GM18861 (cell line): ENCODE results near the gene MCAT.

Experiments
- ATAC-seq: cut with Tn5 transposase; IDR thresholded peaks from one replicate; pipeline ENCODE4 v1.9.1; 2021; ENCODE audit not compliant: unreplicated experiment

The MCAT gene, protein sequence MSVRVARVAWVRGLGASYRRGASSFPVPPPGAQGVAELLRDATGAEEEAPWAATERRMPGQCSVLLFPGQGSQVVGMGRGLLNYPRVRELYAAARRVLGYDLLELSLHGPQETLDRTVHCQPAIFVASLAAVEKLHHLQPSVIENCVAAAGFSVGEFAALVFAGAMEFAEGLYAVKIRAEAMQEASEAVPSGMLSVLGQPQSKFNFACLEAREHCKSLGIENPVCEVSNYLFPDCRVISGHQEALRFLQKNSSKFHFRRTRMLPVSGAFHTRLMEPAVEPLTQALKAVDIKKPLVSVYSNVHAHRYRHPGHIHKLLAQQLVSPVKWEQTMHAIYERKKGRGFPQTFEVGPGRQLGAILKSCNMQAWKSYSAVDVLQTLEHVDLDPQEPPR

DNA sequence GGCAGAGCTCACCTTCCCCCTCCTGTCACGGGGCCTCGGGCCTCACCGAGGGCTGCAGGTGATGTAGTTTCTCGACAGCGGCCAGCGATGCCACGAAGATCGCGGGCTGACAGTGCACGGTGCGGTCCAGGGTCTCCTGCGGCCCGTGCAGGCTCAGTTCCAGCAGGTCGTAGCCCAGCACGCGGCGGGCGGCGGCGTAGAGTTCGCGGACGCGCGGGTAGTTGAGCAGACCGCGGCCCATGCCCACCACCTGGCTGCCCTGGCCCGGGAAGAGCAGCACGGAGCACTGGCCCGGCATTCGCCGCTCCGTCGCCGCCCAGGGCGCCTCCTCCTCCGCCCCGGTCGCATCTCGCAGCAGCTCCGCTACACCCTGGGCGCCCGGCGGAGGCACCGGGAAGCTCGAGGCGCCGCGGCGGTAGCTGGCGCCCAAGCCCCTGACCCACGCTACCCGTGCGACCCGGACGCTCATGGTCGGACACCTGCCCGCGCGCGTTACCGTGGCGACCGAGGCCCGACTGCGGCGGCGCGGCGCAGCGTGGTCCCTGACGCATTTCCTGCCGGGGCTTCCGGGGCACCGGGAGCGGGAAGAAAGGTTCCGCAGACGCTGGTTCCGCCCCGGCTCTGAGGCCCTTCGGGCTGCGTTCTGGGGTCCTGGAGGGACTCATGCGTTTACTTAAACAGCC lies at the start of gene MCAT:
Gene MCAT (minus strand): TSS at position 519 of the 683 bp plus-strand sequence. CDS start 50 bp downstream, at position 469.
- ATAC-seq, result peak; percentile 70

DNA sequence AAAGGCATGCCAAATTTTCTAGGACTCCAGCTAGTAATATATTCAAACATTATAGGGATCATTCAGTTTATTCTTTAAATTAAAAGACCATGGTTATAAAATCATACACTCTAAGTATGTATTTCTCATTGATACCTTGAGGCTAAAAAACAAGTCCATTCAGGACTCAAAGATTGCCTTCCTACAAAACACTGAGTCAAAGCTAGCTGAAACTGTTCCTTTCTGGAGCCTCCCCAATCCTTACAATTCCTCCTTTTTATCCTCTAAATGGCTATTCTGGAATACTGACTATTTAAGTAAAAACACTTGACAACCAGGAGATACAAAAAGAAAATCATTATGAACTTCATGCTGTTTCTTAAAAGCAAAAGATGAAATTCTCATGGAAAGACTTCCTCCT lies 48.6 kb upstream of the MCAT start:
- no peak for ATAC-seq

DNA sequence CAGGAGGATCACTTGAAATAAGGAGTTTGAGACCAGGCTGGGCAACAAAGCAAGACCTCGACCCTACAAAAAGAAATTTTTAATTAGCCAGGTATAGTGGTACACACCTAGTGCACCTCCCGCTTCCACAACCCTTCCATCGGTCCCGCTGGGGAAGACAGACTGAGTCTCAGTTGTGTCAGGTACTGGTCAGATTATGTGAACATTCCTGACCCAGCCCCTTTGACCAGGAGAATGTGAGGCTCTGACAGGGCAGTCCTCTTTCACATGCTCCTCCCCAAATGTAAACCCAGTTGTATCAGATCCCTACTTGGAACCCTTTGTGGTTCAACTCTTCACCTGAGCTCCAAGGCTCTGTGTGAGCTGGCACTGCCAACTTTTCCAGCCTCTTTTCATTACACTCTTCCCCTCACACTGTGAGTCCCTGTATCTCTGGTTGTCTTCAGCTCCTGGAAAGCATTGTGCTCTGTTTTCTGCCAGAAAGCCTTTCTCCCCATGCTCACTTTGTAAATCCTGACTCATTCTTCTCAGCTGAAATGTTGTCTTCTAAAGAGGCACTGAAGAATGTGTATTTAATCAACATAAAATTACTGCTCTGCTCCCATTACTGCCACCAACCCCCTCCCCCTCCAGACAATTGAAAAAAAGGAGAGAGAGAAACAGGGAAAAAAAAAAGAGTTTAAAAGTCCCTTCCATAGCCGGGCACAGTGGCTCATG lies 45.8 kb upstream of the MCAT start:
- no peak for ATAC-seq

DNA sequence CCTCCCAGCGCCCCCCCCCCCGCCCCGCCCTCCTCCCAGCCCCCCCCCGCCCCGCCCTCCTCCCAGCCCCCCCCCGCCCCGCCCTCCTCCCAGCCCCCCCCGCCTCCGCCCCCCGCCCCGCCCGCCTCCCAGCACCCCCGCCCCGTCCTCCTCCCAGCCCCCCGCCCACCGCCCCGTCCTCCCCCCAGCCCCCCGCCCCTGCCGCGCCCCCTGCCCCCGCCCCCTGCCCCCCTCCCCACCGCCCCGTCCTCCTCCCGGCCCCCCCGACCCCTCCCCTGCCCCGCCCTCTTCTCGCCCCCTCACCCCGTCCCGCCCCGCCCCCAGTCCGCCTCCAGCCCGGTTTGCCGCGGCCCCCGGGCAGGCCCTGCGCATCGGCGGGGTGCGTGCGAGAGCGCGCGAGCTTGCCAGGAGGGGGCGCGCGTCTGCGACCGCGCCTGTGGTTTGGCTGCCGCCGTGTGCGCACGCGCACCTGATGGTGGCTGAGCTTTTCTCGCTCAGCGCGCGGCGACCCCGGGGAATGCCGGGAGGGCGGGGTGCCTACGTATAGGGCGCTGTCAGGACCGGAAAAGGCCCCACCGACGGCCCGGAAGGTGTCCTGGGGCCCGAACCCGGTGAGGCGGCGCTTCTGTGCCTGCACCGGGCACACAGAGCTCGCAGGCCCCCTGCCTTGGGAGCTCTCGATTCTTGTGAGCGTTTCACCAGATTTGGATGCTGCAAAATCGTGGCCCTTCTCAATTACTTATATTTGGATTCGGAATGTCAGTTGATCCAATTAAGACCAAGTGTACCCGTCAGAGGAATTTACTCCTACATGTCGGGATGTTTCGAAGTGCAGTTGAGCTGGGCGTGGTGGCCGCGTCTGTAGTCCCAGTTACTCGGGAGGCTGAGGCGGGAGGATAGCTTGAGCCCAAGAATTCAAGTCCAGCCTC lies 44.2 kb upstream of the MCAT start:
- peak; percentile 84 for ATAC-seq

DNA sequence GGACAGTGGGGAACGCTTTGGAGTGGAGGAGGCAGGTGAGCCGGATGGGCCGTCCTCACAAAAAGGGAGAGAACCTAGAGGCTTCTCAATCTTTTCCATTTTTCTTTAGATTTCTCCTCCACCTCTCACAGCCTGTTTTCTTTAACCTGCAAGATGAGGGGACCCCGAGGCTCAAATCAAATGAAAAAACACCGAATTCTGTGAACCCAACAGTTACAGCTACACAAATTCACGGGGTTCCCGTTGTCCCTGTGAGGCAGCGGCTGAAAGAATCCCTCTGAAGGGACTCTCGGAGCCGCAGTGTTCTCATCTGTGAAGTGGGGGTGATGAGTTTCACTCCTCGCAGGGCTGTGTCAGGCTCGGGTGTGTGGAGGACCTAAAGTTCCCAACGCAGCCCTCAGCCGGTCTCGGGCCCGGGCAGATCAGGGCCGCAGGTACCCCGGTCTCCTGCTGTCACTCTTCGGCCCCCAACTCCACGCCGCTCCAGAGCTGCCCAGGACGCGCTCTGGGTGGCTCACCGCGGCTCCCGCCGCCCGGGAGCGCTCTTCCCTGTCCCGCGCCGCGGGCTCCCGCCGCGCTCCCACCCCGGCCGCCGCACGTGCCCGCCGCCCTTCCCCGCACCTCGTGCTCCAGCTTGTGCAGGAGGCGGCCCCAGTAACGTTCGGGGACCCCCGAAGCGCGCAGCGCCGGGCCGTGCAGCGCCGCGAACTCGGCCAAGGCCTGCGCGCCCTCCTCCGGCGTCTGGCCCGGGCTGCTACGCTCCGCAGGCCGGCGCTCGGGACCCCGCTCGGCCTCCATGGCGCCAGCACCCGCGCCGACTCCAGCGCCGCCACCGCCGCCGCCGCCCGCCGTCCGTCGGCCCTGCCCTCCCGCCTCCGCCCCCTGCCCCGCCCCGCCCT lies 43.3 kb upstream of the MCAT start, which contains the start of gene TTLL12:
Gene TTLL12 (minus strand): TSS at position 863 of the 899 bp plus-strand sequence. CDS start 65 bp downstream, at position 798.
- peak; percentile 30 for ATAC-seq

DNA sequence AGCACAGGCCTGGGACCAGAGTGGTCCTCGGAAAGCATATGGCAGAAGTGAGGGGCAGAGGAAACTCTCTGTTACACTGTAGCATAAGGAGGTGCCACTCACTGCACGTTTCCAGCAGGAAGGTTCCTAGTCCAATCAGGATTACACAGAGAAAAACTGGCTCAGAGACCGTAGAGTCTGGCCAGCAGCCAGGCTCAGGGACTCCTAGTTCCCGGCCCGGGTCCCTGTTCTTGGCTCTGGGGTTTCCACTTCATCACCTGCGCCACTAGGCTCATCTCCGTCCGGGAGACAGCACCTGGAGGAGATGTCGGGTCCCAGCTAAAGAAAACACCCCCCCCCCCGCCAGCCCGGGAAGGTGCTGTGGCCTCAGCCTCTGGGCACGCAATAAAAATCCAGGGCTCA lies 42.7 kb upstream of the MCAT start:
- no peak for ATAC-seq

DNA sequence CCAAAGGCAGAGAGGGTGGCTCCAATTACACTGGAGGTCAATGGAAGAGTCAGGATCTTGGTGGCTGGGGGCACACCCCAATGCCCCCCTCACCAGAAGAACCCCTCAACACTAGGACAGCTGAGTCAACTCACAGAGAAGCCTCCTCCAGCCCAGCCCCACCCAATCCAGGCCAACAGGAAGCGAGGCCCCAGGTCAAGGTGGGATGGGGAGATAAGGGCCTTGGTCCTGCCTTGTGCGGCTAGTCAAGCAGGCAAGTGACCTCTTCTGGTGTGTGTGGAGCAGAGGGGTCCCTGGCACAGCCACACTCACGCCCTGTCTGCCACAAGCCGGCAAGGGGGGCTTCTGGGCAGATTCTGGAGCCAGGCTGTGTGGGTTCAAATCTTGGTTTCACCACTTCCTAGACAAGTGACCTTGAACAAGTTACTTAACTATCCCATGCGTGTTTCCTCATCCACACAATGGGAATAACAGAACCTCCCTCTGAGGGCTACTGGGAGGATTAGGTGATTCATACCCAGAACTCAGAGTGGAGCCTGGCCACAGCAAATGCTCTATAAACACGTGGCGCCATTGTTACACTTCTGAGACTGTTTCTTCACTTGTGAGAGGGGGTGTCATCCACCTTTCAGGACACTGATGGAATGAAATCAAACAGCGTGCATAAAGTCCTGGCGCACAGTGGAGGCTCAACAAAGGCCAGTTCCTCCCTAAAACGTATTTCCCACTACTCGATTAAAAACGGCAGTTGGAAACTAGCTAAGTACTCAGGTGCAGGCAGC lies 40.5 kb upstream of the MCAT start:
- no peak for ATAC-seq

DNA sequence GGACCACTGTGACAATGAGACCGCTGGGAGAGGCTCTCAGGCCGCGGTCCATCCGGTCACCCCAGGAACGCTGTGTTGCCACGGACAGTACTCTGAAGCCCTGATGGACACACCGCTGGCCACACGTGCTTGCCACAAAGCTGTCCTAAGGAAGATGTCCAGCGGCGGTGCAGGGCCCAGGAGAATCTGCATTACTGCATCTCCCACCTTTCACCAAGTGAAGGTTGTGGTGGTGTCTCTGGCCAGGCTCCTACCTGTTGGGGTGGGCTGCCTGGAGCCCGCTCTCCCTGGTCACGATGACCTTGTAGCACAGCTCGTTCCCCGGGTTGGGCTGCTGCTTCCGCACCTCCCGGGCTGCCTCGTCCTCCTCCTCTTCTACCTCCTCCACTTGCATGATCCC lies 39.5 kb upstream of the MCAT start:
- ATAC-seq, result no peak

DNA sequence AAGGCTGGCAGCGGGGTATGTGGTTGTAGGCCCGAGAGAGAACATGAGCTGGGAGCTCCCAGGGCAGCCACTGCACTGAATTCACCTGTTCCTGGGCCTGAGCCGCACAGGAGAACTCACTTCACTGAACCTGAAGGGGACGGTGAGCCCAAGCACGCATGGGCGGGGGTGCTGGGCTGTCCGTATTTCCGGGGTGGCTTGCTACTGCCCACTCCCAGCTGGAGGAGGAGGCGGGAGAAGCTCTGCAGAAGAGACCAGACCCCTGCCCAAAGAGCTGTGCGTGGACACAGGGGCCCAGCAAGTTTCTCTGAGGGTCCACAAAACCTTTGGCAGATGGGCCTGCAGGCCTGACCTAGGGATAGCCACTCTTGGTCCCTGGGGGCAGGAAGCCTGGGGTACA lies 38.9 kb upstream of the MCAT start:
- no peak for ATAC-seq

DNA sequence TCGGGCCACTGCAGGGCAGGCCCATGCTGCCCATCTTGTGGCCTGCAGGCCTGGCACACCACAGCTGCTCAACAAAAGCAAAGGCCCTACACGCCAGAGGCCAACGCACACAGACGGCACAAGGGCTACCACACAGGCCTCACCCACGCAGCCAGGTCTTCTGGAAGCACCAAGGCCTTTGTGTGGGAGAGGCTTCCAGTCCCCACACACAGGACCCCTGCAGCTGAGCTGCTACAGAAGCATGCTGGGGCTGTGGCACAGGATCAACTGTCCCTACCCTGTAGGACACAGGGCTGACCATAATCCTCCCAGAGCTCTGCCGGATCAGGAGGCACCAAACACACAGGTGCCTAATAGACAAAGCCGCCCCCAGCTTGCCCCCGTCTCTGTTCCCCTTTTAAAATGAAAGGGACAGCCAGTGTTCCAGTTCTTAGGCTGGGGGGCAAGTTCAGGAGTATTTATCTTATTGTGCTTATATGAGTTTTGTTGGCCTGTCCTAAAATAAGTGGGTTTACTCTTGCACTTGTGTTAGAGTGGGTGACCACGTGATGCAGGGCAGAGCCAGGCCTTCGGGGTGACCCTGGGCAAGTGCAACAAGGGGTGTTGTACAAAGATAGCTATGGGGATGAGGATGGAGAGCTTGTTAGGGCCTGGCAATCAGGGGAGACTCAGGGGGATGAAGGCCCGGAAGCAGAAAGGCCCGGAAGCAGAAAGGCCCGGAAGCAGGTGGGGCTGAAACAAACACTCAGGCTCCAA lies 38.3 kb upstream of the MCAT start:
- ATAC-seq, result no peak

DNA sequence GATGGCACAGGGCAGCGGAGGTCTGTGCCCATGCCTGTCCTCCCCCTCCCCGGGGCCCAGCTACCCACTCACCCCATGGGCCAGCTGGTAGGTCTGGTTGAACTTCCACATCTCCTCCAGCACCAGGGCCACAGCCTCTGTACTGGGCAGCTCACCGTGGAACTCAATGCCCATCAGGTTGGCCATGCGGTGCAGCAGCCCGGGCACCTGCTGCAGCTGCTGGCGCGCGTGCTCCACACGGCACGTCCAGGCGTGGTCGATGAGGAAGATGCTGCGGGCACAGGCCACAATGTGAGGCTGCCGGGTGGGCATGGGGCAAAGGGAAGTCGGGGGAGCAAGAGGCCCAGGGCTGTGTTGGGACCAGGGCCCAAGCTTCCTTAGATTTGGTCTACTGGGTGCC lies 37.5 kb upstream of the MCAT start:
- ATAC-seq, result no peak

DNA sequence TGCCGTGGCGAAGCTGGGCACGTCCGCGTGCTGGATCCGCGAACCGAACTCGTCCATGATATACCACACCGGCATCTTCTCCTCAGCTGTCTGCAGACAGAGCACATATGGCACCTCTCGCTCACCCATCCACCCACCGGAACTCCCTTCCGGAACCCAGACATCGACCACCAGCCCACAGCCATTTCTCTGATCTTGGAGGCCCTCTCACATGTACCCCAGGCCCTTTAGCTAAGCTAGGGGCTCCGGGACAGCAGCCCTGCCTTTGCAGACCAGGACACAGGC lies 36.7 kb upstream of the MCAT start:
- ATAC-seq, result no peak

DNA sequence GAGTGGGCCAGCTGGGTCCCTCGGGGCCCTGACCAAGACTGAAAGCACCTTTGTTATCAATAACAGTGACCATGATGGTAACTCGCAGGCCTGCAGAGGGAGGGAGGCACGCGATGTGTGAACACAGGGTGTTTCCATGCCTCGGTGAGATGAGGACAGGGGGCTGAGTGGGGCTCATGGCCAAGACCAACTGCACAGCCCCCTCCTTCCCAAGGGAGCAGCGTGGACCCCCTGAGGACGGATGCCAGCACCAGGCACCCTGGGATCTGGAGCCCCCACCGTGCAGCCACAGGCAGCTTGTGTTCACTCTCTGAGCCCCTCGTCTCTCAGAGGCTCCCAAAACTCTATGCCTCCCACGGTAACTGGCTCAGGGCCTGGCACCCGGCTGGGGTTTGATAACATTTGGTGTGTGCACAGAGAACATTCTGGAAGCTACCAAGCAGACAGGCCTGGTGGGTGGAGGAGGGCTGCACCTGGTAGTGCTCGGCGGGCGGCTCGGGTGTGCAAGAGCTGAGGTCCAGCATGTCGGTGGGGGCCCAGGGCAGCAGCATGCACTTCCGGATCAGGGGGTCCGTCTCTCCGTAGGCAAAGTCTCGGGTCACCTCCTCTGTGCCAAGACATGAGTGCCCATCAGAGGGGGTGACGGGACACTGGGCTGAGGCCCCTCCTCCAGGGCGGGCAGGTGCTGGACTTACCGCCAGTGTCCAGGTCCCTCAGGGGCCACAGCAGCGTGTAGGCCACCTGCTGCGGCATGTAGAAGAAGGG lies 36.1 kb upstream of the MCAT start:
- ATAC-seq, result no peak

DNA sequence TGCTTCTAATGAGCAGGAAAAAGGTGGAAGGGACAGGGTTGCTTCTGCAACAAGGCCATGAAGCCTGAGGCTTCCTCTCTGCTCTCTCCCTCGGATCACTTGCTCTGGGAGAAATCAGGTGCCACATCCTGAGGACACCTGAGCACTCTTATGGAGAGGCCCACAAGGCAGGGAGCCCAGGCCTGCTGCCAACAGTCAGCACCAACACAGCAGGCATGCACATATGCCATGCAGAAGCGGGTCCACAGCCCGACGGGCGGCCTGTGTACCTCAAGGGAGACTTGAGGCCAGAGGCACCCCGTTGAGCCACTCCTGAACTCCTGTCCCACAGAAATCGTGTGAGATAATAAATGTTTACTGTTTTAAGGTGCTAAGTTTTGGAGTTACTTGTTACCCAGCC lies 34.3 kb upstream of the MCAT start:
- ATAC-seq, result no peak

DNA sequence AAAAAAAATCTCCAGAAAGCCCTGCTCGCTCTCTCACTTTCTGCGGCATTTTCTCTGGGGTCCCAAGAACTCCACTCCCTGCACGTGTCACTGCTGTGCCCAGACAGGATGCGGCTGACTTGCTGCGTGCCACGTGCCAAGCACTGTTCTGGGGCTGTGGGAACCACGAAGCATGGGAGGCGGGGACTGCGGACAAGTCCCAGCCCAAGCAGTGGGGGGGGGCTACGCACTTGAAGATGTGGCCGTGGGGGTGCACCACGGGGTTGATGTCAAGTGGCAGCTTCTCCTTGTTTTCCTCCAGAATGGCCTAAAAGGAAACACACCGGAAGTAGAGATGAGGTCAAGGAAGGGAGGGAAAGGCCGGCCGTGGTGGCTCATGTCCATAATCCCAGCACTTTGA lies 32.9 kb upstream of the MCAT start:
- no peak for ATAC-seq

DNA sequence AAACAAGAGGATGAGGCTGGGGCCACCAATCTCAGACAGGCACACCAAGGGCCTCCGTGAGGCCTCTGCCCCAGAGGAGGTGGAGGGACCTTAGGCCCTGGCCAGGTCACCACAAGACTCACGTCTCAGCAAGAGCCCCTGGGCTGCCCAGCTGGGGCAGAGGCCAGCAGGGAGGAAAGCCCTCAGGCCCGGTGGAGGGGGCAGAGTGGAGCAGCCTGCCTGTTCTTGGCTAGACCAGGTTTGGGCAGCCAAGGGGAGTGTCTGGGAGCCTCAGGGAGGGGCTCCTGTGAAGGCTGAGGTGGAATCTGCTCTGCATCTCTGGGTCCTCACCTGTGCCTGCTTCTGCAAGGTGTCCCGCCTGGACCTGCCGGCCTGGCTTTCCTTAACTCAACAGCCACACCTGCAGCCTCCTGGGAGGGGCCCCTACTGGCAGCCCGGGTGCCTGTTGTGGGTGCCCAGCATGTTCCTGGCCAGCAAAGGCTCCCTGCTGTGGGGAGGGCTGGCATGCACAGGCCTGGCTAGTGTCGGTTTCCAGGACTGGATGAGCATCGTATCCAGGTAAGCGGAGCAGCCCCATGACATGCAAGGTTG lies 31.8 kb upstream of the MCAT start:
- ATAC-seq, result no peak

DNA sequence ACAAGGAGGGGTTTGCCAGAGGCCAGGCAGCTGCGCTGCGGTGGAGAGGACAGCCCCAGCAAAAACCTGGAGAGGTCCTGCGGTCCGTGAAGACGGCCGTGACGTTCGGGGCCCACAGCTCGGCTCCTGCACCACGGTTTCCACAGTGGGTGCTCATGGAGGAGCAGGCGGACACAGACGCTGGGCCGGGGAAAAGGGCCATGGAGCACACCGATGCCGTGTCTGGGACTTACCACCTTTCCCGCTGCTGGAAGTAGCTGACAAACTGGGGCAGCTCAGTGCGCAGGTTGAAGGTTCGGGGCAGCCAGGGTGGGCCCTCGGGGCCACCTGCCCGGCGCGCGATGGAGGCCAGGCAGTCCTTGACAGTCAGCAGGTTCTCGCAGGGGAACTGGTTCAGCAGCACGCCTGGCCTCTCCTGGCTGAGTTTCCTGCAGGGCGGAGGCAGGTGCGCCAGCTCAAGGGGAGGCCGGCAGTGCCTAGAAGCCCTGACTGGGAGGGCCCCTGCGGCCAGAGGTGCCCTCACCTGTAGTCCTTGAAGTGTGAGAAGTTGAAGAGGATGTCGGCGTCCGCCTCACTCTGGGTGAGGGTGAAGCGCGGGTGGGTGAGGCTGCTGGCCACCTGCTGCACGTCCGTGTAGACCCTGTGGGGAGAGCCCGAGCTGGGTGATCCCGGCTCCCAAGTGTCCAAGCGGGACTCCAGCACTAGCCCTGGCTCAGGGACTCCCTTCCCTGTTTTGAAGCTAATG lies 30.9 kb upstream of the MCAT start:
- ATAC-seq, result no peak
